ENCODE measurements around the gene DUSP9.

The DUSP9 gene

GRCh38 chrX:153628129-153628528, 18.9 kb upstream of the DUSP9 start:
- no peak for DNase-seq (ENCODE audit: low spot score)

GRCh38 chrX:153628665-153629064, 18.3 kb upstream of the DUSP9 start:
- TF ChIP-seq, protein P1, sequence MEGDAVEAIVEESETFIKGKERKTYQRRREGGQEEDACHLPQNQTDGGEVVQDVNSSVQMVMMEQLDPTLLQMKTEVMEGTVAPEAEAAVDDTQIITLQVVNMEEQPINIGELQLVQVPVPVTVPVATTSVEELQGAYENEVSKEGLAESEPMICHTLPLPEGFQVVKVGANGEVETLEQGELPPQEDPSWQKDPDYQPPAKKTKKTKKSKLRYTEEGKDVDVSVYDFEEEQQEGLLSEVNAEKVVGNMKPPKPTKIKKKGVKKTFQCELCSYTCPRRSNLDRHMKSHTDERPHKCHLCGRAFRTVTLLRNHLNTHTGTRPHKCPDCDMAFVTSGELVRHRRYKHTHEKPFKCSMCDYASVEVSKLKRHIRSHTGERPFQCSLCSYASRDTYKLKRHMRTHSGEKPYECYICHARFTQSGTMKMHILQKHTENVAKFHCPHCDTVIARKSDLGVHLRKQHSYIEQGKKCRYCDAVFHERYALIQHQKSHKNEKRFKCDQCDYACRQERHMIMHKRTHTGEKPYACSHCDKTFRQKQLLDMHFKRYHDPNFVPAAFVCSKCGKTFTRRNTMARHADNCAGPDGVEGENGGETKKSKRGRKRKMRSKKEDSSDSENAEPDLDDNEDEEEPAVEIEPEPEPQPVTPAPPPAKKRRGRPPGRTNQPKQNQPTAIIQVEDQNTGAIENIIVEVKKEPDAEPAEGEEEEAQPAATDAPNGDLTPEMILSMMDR (IDR thresholded peaks at IDR 0.05; ENCODE audit: extremely low read depth, missing control alignments): no peak
- no peak for DNase-seq (ENCODE audit: low spot score)

More at GRCh38 chrX:153628129-153628528, 18.9 kb upstream of the DUSP9 start:
- TF ChIP-seq, protein P1 (IDR thresholded peaks at IDR 0.05; ENCODE audit: extremely low read depth, missing control alignments): no peak

DNA sequence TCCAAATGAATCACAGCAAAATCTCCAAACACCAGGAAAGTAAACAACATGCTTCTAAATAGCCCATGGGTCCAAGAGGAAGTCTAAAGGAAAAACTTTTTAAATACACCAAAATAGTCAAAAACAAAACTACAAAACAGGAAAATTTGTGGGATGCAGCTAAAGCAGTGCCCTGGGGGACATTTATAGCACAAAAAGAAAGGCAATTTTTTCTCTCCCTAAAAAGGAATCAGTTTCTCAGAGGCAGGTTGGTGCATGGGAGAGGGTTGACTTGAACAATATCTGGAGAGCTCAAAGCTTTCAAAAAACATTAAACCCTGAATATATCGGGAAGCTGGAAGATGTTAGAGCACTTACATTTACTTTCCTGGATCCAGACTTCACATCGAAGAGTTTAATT, 15.7 kb upstream of the DUSP9 start:
- TF ChIP-seq, protein P1 (IDR thresholded peaks at IDR 0.05; ENCODE audit: extremely low read depth, missing control alignments): no peak
- DNase-seq (ENCODE audit: low spot score): no peak

GRCh38 chrX:153631907-153632594, 15.0 kb upstream of the DUSP9 start:
- TF ChIP-seq, protein P1 (IDR thresholded peaks at IDR 0.05; ENCODE audit: extremely low read depth, missing control alignments): no peak
- DNase-seq (ENCODE audit: low spot score): no peak

GRCh38 chrX:153632595-153632946, 14.4 kb upstream of the DUSP9 start:
- TF ChIP-seq, protein P1 (IDR thresholded peaks at IDR 0.05; ENCODE audit: extremely low read depth, missing control alignments): no peak

DNA sequence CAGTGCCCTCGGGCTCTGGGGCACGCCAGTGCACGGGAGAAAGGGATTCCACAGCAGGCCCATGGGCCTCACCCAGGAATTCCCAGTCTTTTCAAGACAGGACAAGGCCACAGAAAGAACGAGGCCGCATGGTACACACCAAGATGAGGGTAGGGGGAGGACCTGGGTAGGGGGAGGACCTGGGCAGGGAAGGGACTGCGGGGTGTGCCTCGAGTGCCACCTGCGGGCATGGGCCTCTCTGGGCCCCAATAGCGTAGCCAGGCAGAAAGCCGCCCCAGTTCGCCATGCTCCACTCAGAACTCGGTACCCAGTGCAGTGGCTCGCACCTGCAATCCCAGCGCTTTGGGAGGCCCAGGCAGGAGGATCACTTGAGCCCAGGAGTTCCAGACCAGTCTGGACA, 14.0 kb upstream of the DUSP9 start:
- TF ChIP-seq, protein P1 (IDR thresholded peaks at IDR 0.05; ENCODE audit: extremely low read depth, missing control alignments): no peak
- no peak for DNase-seq (ENCODE audit: low spot score)

More at GRCh38 chrX:153632595-153632946, 14.4 kb upstream of the DUSP9 start:
- no peak for DNase-seq (ENCODE audit: low spot score)

DNA sequence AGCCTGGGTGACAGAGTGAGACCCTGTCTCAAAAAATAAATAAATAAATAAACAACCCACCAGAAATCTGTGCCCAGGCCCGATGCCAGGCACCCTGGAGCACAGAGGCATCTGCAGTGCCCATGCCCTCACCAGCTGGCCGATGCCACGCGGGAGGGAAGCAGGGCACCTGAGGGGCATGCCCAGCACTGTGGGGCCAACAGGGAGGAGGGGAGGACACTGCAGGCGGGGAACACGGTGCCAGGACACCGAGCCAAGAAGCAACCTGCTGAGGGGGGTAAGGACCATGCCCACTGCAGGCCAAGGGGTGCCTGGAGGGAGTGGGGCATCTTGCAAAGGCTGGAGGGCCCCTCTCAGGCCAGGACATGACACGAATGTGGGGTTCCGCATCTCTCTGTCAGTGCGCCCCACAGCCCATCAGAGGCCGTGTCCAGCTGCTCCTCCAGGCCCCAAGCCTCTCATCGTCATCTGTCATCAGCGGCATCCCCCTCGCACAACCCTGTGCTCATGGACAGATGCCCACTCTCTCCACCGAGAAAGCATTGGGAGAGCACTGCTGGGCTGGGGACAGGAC, 13.3 kb upstream of the DUSP9 start:
- TF ChIP-seq, protein P1 (IDR thresholded peaks at IDR 0.05; ENCODE audit: extremely low read depth, missing control alignments): no peak
- DNase-seq (ENCODE audit: low spot score): no peak
